Skeletal muscle satellite cell (primary cell): Measurements from ENCODE around the gene METTL15.
A peak's percentile ranks its signal among the peaks of the same experiment; 100 is the strongest.
"Not testable (repeated sequence)": the region's sequence is repeated elsewhere in the genome, so short reads cannot be mapped to it uniquely, and the experiment has no call there.

ENCODE experiments used
- H3K27me3 ChIP-seq: 2 replicates; pipeline ENCODE4 v1.7.0; 2013; ENCODE audit warnings: low read length; ENCODE audit not compliant: control insufficient read depth, insufficient read depth
- H3K36me3 ChIP-seq: 2 replicates; pipeline ENCODE4 v1.7.0; 2013; ENCODE audit warnings: mild to moderate bottlenecking, control low read depth, low read length; ENCODE audit not compliant: insufficient read depth
- H3K4me1 ChIP-seq: 2 replicates; pipeline ENCODE4 v1.7.0; 2013; ENCODE audit warnings: low read length; ENCODE audit not compliant: control insufficient read depth, insufficient read depth
- H3K4me2 ChIP-seq: 2 replicates; pipeline ENCODE4 v1.7.0; 2013; ENCODE audit warnings: mild to moderate bottlenecking, low read length
- H3K4me3 ChIP-seq: 2 replicates; pipeline ENCODE4 v1.7.0; 2013; ENCODE audit warnings: low read length
- H3K9ac ChIP-seq: 2 replicates; pipeline ENCODE4 v1.7.0; 2013; ENCODE audit warnings: mild to moderate bottlenecking, low read depth, low read length, moderate library complexity
- H3K9me3 ChIP-seq: replicated peaks from 2 replicates; pipeline ENCODE4 v1.7.0; 2013; ENCODE audit warnings: mild to moderate bottlenecking, control low read depth, low read length

METTL15 gene

GRCh38 chr11:28303477-28304191 is 195.4 kb downstream of the METTL15 start:
- Histone ChIP-seq H3K4me1 (peaks cover 8% of the 10 kb centered on the region), H3K27me3 (no peaks in the 10 kb centered on the region), H3K9me3 (no peaks in the 10 kb centered on the region), H3K4me3 (no peak overlapping the region), H3K4me2 (no peak overlapping the region), H3K36me3 (peaks cover 7% of the 10 kb centered on the region), H3K9ac (no peak overlapping the region)

- no peak overlapping the region for H3K9ac ChIP-seq
- H3K36me3 ChIP-seq, result peaks cover 2% of the 10 kb centered on the region
- H3K9me3 ChIP-seq, result no peaks in the 10 kb centered on the region
- no peaks in the 10 kb centered on the region for H3K27me3 ChIP-seq
- H3K4me3 ChIP-seq, result no peak overlapping the region
- no peaks in the 10 kb centered on the region for H3K4me1 ChIP-seq
- H3K4me2 ChIP-seq, result no peak overlapping the region
Observed at GRCh38 chr11:28315440-28315839, 207.3 kb downstream of the METTL15 start.

- Histone ChIP-seq H3K36me3 (no peaks in the 10 kb centered on the region), H3K4me1 (no peaks in the 10 kb centered on the region), H3K27me3 (no peaks in the 10 kb centered on the region), H3K4me2 (no peak overlapping the region), H3K4me3 (no peak overlapping the region), H3K9me3 (no peaks in the 10 kb centered on the region), H3K9ac (no peak overlapping the region)
Observed at GRCh38 chr11:28318871-28319270, 210.7 kb downstream of the METTL15 start.

- no peaks in the 10 kb centered on the region for H3K27me3 ChIP-seq
- no peak overlapping the region for H3K4me3 ChIP-seq
- no peaks in the 10 kb centered on the region for H3K36me3 ChIP-seq
- H3K9me3 ChIP-seq, result no peaks in the 10 kb centered on the region
- H3K9ac ChIP-seq, result no peak overlapping the region
- no peaks in the 10 kb centered on the region for H3K4me1 ChIP-seq
- no peak overlapping the region for H3K4me2 ChIP-seq
Observed at GRCh38 chr11:28323621-28324020, 215.4 kb downstream of the METTL15 start.

- H3K36me3 ChIP-seq, H3K9me3 ChIP-seq, H3K4me3 ChIP-seq, H3K4me2 ChIP-seq, H3K27me3 ChIP-seq, H3K4me1 ChIP-seq, H3K9ac ChIP-seq: not testable (repeated sequence)
Observed at GRCh38 chr11:28332393-28332792, 224.2 kb downstream of the METTL15 start.

- Histone ChIP-seq H3K4me3 (no peak overlapping the region), H3K9me3 (peaks cover 5% of the 10 kb centered on the region), H3K9ac (no peak overlapping the region), H3K27me3 (no peaks in the 10 kb centered on the region), H3K4me1 (peaks cover 10% of the 10 kb centered on the region), H3K36me3 (no peaks in the 10 kb centered on the region), H3K4me2 (no peak overlapping the region)
Observed at GRCh38 chr11:28337701-28338100, 229.5 kb downstream of the METTL15 start.

GRCh38 chr11:28338371-28338770 is 230.2 kb downstream of the METTL15 start:
- Histone ChIP-seq H3K9me3 (peaks cover 5% of the 10 kb centered on the region), H3K36me3 (no peaks in the 10 kb centered on the region), H3K4me1 (peaks cover 15% of the 10 kb centered on the region), H3K27me3 (no peaks in the 10 kb centered on the region), H3K4me2 (no peak overlapping the region), H3K9ac (no peak overlapping the region), H3K4me3 (no peak overlapping the region)

- H3K36me3 ChIP-seq, result no peaks in the 10 kb centered on the region
- H3K9me3 ChIP-seq, result peaks cover 5% of the 10 kb centered on the region
- H3K4me1 ChIP-seq, result peaks cover 21% of the 10 kb centered on the region
Observed at GRCh38 chr11:28339488-28339887, 231.3 kb downstream of the METTL15 start.

GRCh38 chr11:28342716-28343115 is 234.5 kb downstream of the METTL15 start:
- Histone ChIP-seq H3K9me3 (peaks cover 5% of the 10 kb centered on the region), H3K4me3 (no peak overlapping the region), H3K9ac (peak overlapping the region; percentile 41), H3K36me3 (no peaks in the 10 kb centered on the region), H3K4me1 (peaks cover 26% of the 10 kb centered on the region), H3K27me3 (no peaks in the 10 kb centered on the region), H3K4me2 (no peak overlapping the region)

More at GRCh38 chr11:28339488-28339887, 231.3 kb downstream of the METTL15 start:
- no peaks in the 10 kb centered on the region for H3K27me3 ChIP-seq
- no peak overlapping the region for H3K9ac ChIP-seq
- no peak overlapping the region for H3K4me2 ChIP-seq
- H3K4me3 ChIP-seq, result no peak overlapping the region

- Histone ChIP-seq H3K4me3 (no peak overlapping the region), H3K4me2 (no peak overlapping the region), H3K9me3 (peaks cover 5% of the 10 kb centered on the region), H3K9ac (peak overlapping the region; percentile 41), H3K4me1 (peaks cover 26% of the 10 kb centered on the region), H3K36me3 (no peaks in the 10 kb centered on the region), H3K27me3 (no peaks in the 10 kb centered on the region)
Observed at GRCh38 chr11:28343304-28344233, 235.4 kb downstream of the METTL15 start.

- H3K27me3 ChIP-seq, result no peaks in the 10 kb centered on the region
- no peak overlapping the region for H3K4me2 ChIP-seq
- H3K36me3 ChIP-seq, result no peaks in the 10 kb centered on the region
- no peak overlapping the region for H3K4me3 ChIP-seq
- H3K9ac ChIP-seq, result no peak overlapping the region
- peaks cover 26% of the 10 kb centered on the region for H3K4me1 ChIP-seq
- H3K9me3 ChIP-seq, result no peaks in the 10 kb centered on the region
Observed at GRCh38 chr11:28346209-28346608, 238.0 kb downstream of the METTL15 start.
